GM23338 (cell line): ENCODE measurements around the gene LYST. TPM values are rescaled to one million over a fixed set of nuclear protein-coding genes. Genes with fewer than 3 reads are reported as not detected.

Experiments
- ATAC-seq: fragments of 200-7000 bp; cut with Tn5 transposase; 3 replicates; pipeline ENCODE4 v1.9.1; 2020
- DNase-seq: peaks from one replicate; pipeline ENCODE4 v3.0.0-alpha.2; 2015; ENCODE audit warnings: low spot score
- H2AFZ ChIP-seq: fragments of 200-600 bp; sonication (generic); 2 replicates; pipeline ENCODE4 v1.8.0; 2016; ENCODE audit warnings: antibody characterized with exemption, mild to moderate bottlenecking, moderate library complexity
- H3F3A ChIP-seq: fragments of 200-600 bp; sonication (generic); replicated peaks from 2 replicates; pipeline ENCODE4 v1.8.0; 2017; ENCODE audit warnings: antibody characterized with exemption, mixed run types, low read depth
- H3K27ac ChIP-seq: fragments of 200-600 bp; sonication (generic); 2 replicates; pipeline ENCODE4 v1.6.1; 2016; ENCODE audit warnings: low read depth
- H3K27me3 ChIP-seq: fragments of 200-600 bp; sonication (generic); 2 replicates; pipeline ENCODE4 v1.8.0; 2016; ENCODE audit warnings: mild to moderate bottlenecking, mixed run types, moderate library complexity; ENCODE audit not compliant: insufficient read depth
- H3K36me3 ChIP-seq: fragments of 200-600 bp; sonication (generic); 2 replicates; pipeline ENCODE4 v1.8.0; 2016; ENCODE audit warnings: mild to moderate bottlenecking; ENCODE audit not compliant: insufficient read depth
- H3K4me1 ChIP-seq: fragments of 200-600 bp; sonication (generic); 2 replicates; pipeline ENCODE4 v1.8.0; 2016; ENCODE audit warnings: mild to moderate bottlenecking, moderate library complexity; ENCODE audit not compliant: insufficient read depth
- H3K4me2 ChIP-seq: fragments of 200-600 bp; sonication (generic); 2 replicates; pipeline ENCODE4 v1.7.1; 2017; ENCODE audit warnings: mixed run types
- H3K4me3 ChIP-seq: fragments of 200-600 bp; sonication (generic); 2 replicates; pipeline ENCODE4 v1.6.1; 2016; ENCODE audit warnings: mixed run types
- H3K79me2 ChIP-seq: fragments of 200-600 bp; sonication (generic); replicated peaks from 2 replicates; pipeline ENCODE4 v1.8.0; 2017; ENCODE audit warnings: mild to moderate bottlenecking; ENCODE audit not compliant: insufficient read depth
- H3K9me2 ChIP-seq: fragments of 200-600 bp; sonication (generic); 2 replicates; pipeline ENCODE4 v1.8.0; 2017; ENCODE audit not compliant: insufficient read depth
- H4K20me1 ChIP-seq: fragments of 200-600 bp; sonication (generic); replicated peaks from 2 replicates; pipeline ENCODE4 v1.8.0; 2017; ENCODE audit warnings: mild to moderate bottlenecking; ENCODE audit not compliant: insufficient read depth
- H3K27ac Mint-ChIP-seq: 2 replicates; pipeline ENCODE4 v1.8.0; 2020; ENCODE audit warnings: inconsistent platforms, mild to moderate bottlenecking, moderate library complexity, mixed read lengths
- H3K27me3 Mint-ChIP-seq: 3 replicates; pipeline ENCODE4 v1.8.0; 2022; ENCODE audit warnings: low read depth, mild to moderate bottlenecking, moderate library complexity, mixed read lengths, inconsistent platforms; ENCODE audit not compliant: insufficient read depth, poor library complexity
- H3K36me3 Mint-ChIP-seq: 3 replicates; pipeline ENCODE4 v1.8.0; 2021; ENCODE audit warnings: low read depth, mild to moderate bottlenecking, inconsistent platforms, moderate library complexity, mixed read lengths
- H3K4me1 Mint-ChIP-seq: 3 replicates; pipeline ENCODE4 v1.8.0; 2020; ENCODE audit warnings: mild to moderate bottlenecking, inconsistent platforms, mixed read lengths
- H3K4me3 Mint-ChIP-seq: 3 replicates; pipeline ENCODE4 v1.8.0; 2021; ENCODE audit warnings: moderate library complexity, mild to moderate bottlenecking, inconsistent platforms, mixed read lengths
- H3K9me3 Mint-ChIP-seq: 3 replicates; pipeline ENCODE4 v1.8.0; 2020; ENCODE audit warnings: moderate library complexity, mild to moderate bottlenecking, inconsistent platforms, mixed read lengths
- CREB1 ChIP-seq: fragments of 250-450 bp; sonication (Bioruptor Pico); IDR thresholded peaks from 2 replicates; pipeline ENCODE4 v1.5.0; 2020; ENCODE audit warnings: low read depth, mild to moderate bottlenecking, moderate library complexity
- EZH2 ChIP-seq: fragments of 200-600 bp; sonication (generic); IDR thresholded peaks from one replicate; pipeline ENCODE4 v1.8.0; 2017; ENCODE audit warnings: antibody characterized with exemption, mild to moderate bottlenecking, low read depth; ENCODE audit not compliant: unreplicated experiment
- EZH2phosphoT487 ChIP-seq: fragments of 200-600 bp; sonication (generic); IDR thresholded peaks from one replicate; pipeline ENCODE4 v1.8.1; 2018; ENCODE audit warnings: antibody characterized with exemption; ENCODE audit not compliant: unreplicated experiment
- JUNB ChIP-seq: IDR thresholded peaks from one replicate; pipeline ENCODE4 v1.6.1; 2016; ENCODE audit warnings: antibody characterized with exemption; ENCODE audit not compliant: unreplicated experiment
- NANOG ChIP-seq: IDR thresholded peaks from 2 replicates; pipeline ENCODE4 v1.6.1; 2016; ENCODE audit warnings: antibody characterized with exemption, borderline replicate concordance
- POLR2AphosphoS5 ChIP-seq: IDR thresholded peaks from 2 replicates; pipeline ENCODE4 v1.6.1; 2016; ENCODE audit warnings: antibody characterized with exemption, low read depth
- STAT1 ChIP-seq: IDR thresholded peaks from one replicate; pipeline ENCODE4 v1.6.1; 2016; ENCODE audit warnings: antibody characterized with exemption; ENCODE audit not compliant: unreplicated experiment
- ZNF114 ChIP-seq: fragments of 250-450 bp; sonication (Bioruptor Pico); IDR thresholded peaks from 2 replicates; pipeline ENCODE4 v1.5.0; 2020; ENCODE audit warnings: mild to moderate bottlenecking, moderate library complexity
- ZNF331 ChIP-seq: fragments of 250-450 bp; sonication (Bioruptor Pico); IDR thresholded peaks from 2 replicates; pipeline ENCODE4 v1.5.0; 2020; ENCODE audit warnings: low read depth, mild to moderate bottlenecking, moderate library complexity
- polyA plus RNA-seq: library from polyadenylated mRNA; unstranded; fragments of >200 nt; fragmentation: Nextera tagmentation; extraction: Ambion mirVana; gene quantifications from 2 replicates; pipeline ENCODE4 v1.2.1, GENCODE V29; 2016
- total RNA-seq: library from RNA; depleted of rRNA; stranded (reverse); fragments of >200 nt; shearing (Covaris generic); gene quantifications from 2 replicates; pipeline ENCODE4 v1.2.3, GENCODE V29; 2014
- TF ChIP-seq, protein P1 (sequence below): IDR thresholded peaks from one replicate; pipeline ENCODE4 v1.6.1; 2018; ENCODE audit warnings: antibody characterized with exemption; ENCODE audit not compliant: unreplicated experiment
- TF ChIP-seq, protein P2 (sequence below), 2 experiments: fragments of 200-600 bp in 1 of 2; sonication (generic) in 1 of 2; conservative IDR thresholded peaks; 2 replicates each; pipeline versions ENCODE4 v1.5.1 to v1.6.1; 2016 to 2017; ENCODE audit warnings: antibody characterized with exemption in 2 of 2, low read depth in 2 of 2, mild to moderate bottlenecking in 2 of 2, moderate library complexity in 1 of 2
- TF ChIP-seq, protein P3 (sequence below): IDR thresholded peaks from 2 replicates; pipeline ENCODE4 v1.6.1; 2016; ENCODE audit warnings: antibody characterized with exemption
- TF ChIP-seq, protein P4 (sequence below): fragments of 250-450 bp; sonication (Bioruptor Pico); IDR thresholded peaks from 2 replicates; pipeline ENCODE4 v1.5.0; 2020; ENCODE audit warnings: mild to moderate bottlenecking, moderate library complexity

Gene LYST
- total and polyA plus RNA-seq, 2 experiments from 2014 or later, result 0.21 to 1.0 TPM

DNA sequence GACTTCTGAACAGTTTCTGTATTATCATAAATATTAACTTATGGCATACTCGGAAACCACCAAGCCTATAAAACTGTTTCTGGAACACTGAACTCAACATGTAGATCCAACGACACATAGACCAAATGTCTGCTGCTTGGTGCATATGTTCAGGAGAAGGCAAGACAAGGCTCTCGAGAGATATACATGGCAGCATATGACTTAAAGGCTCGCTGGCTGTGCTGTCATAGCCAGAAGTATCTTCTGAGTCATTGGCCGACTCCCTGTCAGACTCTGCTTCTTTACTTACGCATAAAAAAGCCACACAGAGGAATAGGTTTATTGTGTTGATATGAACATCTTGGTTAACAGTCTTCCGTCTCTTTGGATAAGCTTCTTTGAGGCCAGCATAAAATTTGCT is 60.6 kb downstream of the LYST start:
- peaks cover 15% of the 10 kb centered on the region for H3K4me1 Mint-ChIP-seq

More for the DNA sequence above, 60.6 kb downstream of the LYST start:
- no peaks in the 10 kb centered on the region for H3F3A ChIP-seq
- Mint-ChIP-seq H3K9me3 (no peaks in the 10 kb centered on the region), H3K36me3 (no peaks in the 10 kb centered on the region), H3K4me3 (no peak overlapping the region), H3K27me3 (peaks cover 3% of the 10 kb centered on the region), H3K27ac (no peak overlapping the region)
- no peaks in the 10 kb centered on the region for H3K9me2 ChIP-seq
- no peak overlapping the region for H2AFZ ChIP-seq
- no peaks in the 10 kb centered on the region for H3K27me3 ChIP-seq
- H3K4me3 ChIP-seq, result no peak overlapping the region
- no peak for TF ChIP-seq ZNF331
- TF ChIP-seq EZH2phosphoT487, result no peak
- TF ChIP-seq, protein P1, sequence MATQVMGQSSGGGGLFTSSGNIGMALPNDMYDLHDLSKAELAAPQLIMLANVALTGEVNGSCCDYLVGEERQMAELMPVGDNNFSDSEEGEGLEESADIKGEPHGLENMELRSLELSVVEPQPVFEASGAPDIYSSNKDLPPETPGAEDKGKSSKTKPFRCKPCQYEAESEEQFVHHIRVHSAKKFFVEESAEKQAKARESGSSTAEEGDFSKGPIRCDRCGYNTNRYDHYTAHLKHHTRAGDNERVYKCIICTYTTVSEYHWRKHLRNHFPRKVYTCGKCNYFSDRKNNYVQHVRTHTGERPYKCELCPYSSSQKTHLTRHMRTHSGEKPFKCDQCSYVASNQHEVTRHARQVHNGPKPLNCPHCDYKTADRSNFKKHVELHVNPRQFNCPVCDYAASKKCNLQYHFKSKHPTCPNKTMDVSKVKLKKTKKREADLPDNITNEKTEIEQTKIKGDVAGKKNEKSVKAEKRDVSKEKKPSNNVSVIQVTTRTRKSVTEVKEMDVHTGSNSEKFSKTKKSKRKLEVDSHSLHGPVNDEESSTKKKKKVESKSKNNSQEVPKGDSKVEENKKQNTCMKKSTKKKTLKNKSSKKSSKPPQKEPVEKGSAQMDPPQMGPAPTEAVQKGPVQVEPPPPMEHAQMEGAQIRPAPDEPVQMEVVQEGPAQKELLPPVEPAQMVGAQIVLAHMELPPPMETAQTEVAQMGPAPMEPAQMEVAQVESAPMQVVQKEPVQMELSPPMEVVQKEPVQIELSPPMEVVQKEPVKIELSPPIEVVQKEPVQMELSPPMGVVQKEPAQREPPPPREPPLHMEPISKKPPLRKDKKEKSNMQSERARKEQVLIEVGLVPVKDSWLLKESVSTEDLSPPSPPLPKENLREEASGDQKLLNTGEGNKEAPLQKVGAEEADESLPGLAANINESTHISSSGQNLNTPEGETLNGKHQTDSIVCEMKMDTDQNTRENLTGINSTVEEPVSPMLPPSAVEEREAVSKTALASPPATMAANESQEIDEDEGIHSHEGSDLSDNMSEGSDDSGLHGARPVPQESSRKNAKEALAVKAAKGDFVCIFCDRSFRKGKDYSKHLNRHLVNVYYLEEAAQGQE, result no peak
- no peak for TF ChIP-seq STAT1
- no peak for TF ChIP-seq POLR2AphosphoS5
- TF ChIP-seq NANOG, result no peak
- no peak for TF ChIP-seq JUNB
- no peak for TF ChIP-seq ZNF114 (CRISPR knock-in tag)
- TF ChIP-seq, protein P2, sequence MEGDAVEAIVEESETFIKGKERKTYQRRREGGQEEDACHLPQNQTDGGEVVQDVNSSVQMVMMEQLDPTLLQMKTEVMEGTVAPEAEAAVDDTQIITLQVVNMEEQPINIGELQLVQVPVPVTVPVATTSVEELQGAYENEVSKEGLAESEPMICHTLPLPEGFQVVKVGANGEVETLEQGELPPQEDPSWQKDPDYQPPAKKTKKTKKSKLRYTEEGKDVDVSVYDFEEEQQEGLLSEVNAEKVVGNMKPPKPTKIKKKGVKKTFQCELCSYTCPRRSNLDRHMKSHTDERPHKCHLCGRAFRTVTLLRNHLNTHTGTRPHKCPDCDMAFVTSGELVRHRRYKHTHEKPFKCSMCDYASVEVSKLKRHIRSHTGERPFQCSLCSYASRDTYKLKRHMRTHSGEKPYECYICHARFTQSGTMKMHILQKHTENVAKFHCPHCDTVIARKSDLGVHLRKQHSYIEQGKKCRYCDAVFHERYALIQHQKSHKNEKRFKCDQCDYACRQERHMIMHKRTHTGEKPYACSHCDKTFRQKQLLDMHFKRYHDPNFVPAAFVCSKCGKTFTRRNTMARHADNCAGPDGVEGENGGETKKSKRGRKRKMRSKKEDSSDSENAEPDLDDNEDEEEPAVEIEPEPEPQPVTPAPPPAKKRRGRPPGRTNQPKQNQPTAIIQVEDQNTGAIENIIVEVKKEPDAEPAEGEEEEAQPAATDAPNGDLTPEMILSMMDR (conservative IDR thresholded peaks at IDR 0.05; ENCODE audit: low read depth in 2 of 2), result no peak
- no peak for TF ChIP-seq CREB1
- TF ChIP-seq EZH2, result no peak
- TF ChIP-seq, protein P3, sequence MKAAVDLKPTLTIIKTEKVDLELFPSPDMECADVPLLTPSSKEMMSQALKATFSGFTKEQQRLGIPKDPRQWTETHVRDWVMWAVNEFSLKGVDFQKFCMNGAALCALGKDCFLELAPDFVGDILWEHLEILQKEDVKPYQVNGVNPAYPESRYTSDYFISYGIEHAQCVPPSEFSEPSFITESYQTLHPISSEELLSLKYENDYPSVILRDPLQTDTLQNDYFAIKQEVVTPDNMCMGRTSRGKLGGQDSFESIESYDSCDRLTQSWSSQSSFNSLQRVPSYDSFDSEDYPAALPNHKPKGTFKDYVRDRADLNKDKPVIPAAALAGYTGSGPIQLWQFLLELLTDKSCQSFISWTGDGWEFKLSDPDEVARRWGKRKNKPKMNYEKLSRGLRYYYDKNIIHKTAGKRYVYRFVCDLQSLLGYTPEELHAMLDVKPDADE, result no peak
- TF ChIP-seq, protein P4, sequence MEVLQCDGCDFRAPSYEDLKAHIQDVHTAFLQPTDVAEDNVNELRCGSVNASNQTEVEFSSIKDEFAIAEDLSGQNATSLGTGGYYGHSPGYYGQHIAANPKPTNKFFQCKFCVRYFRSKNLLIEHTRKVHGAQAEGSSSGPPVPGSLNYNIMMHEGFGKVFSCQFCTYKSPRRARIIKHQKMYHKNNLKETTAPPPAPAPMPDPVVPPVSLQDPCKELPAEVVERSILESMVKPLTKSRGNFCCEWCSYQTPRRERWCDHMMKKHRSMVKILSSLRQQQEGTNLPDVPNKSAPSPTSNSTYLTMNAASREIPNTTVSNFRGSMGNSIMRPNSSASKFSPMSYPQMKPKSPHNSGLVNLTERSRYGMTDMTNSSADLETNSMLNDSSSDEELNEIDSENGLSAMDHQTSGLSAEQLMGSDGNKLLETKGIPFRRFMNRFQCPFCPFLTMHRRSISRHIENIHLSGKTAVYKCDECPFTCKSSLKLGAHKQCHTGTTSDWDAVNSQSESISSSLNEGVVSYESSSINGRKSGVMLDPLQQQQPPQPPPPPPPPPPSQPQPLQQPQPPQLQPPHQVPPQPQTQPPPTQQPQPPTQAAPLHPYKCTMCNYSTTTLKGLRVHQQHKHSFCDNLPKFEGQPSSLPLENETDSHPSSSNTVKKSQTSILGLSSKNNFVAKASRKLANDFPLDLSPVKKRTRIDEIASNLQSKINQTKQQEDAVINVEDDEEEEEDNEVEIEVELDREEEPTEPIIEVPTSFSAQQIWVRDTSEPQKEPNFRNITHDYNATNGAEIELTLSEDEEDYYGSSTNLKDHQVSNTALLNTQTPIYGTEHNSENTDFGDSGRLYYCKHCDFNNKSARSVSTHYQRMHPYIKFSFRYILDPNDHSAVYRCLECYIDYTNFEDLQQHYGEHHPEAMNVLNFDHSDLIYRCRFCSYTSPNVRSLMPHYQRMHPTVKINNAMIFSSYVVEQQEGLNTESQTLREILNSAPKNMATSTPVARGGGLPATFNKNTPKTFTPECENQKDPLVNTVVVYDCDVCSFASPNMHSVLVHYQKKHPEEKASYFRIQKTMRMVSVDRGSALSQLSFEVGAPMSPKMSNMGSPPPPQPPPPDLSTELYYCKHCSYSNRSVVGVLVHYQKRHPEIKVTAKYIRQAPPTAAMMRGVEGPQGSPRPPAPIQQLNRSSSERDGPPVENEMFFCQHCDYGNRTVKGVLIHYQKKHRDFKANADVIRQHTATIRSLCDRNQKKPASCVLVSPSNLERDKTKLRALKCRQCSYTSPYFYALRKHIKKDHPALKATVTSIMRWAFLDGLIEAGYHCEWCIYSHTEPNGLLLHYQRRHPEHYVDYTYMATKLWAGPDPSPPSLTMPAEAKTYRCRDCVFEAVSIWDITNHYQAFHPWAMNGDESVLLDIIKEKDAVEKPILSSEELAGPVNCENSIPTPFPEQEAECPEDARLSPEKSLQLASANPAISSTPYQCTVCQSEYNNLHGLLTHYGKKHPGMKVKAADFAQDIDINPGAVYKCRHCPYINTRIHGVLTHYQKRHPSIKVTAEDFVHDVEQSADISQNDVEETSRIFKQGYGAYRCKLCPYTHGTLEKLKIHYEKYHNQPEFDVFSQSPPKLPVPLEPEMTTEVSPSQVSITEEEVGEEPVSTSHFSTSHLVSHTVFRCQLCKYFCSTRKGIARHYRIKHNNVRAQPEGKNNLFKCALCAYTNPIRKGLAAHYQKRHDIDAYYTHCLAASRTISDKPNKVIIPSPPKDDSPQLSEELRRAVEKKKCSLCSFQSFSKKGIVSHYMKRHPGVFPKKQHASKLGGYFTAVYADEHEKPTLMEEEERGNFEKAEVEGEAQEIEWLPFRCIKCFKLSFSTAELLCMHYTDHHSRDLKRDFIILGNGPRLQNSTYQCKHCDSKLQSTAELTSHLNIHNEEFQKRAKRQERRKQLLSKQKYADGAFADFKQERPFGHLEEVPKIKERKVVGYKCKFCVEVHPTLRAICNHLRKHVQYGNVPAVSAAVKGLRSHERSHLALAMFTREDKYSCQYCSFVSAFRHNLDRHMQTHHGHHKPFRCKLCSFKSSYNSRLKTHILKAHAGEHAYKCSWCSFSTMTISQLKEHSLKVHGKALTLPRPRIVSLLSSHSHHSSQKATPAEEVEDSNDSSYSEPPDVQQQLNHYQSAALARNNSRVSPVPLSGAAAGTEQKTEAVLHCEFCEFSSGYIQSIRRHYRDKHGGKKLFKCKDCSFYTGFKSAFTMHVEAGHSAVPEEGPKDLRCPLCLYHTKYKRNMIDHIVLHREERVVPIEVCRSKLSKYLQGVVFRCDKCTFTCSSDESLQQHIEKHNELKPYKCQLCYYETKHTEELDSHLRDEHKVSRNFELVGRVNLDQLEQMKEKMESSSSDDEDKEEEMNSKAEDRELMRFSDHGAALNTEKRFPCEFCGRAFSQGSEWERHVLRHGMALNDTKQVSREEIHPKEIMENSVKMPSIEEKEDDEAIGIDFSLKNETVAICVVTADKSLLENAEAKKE (CRISPR knock-in tag), result no peak
- H3K79me2 ChIP-seq, result no peaks in the 10 kb centered on the region
- H3K36me3 ChIP-seq, result no peaks in the 10 kb centered on the region
- ATAC-seq, result no peak
- H4K20me1 ChIP-seq, result no peaks in the 10 kb centered on the region
- no peak overlapping the region for H3K4me2 ChIP-seq
- H3K27ac ChIP-seq, result no peak overlapping the region
- no peak for DNase-seq
- H3K4me1 ChIP-seq, result peaks cover 6% of the 10 kb centered on the region; the same call in 1 of the 2 replicates
